HG03108 (cell line): Measurements from ENCODE around the gene RADIL.
A peak's percentile ranks its signal among the peaks of the same experiment; 100 is the strongest.
"Not testable (repeated sequence)": the region's sequence is repeated elsewhere in the genome, so short reads cannot be mapped to it uniquely, and the experiment has no call there.

Experiments
- ATAC-seq: cut with Tn5 transposase; IDR thresholded peaks from one replicate; pipeline ENCODE4 v1.9.1; 2021; ENCODE audit warnings: moderate library complexity; ENCODE audit not compliant: unreplicated experiment

The RADIL gene

GRCh38 chr7:4883372-4884144, at the start of gene RADIL:
TSS of gene RADIL (minus strand) at chr7:4883716. CDS start at chr7:4878139, 5,577 bp downstream.
- ATAC-seq, result peak; percentile 71

- ATAC-seq, result no peak
These were observed 48.4 kb upstream of the RADIL start for GRCh38 chr7:4931943-4932342.

- no peak for ATAC-seq
These were observed 45.5 kb upstream of the RADIL start for GRCh38 chr7:4929005-4929404.

- ATAC-seq, result no peak
These were observed 44.9 kb upstream of the RADIL start for GRCh38 chr7:4928445-4928844.

- ATAC-seq, result no peak
These were observed 36.7 kb upstream of the RADIL start for GRCh38 chr7:4919969-4920766.

- no peak for ATAC-seq
These were observed 32.6 kb upstream of the RADIL start for GRCh38 chr7:4916113-4916512.

- ATAC-seq, result no peak
These were observed 27.8 kb upstream of the RADIL start for GRCh38 chr7:4911111-4911828.

GRCh38 chr7:4906682-4907081, 23.2 kb upstream of the RADIL start:
- ATAC-seq, result no peak

- ATAC-seq, result no peak
These were observed 21.7 kb upstream of the RADIL start for GRCh38 chr7:4905171-4905570.

- ATAC-seq, result no peak
These were observed 20.8 kb upstream of the RADIL start for GRCh38 chr7:4904346-4904745.

- ATAC-seq, result no peak
These were observed 12.2 kb upstream of the RADIL start for GRCh38 chr7:4895766-4896165.

GRCh38 chr7:4894482-4894881, 11.0 kb upstream of the RADIL start:
- no peak for ATAC-seq

GRCh38 chr7:4893929-4894475, 10.5 kb upstream of the RADIL start:
- no peak for ATAC-seq

GRCh38 chr7:4893188-4893587, 9.7 kb upstream of the RADIL start:
- not testable (repeated sequence) for ATAC-seq

- ATAC-seq, result not testable (repeated sequence)
These were observed 8.0 kb upstream of the RADIL start for GRCh38 chr7:4891522-4891921.

- no peak for ATAC-seq
These were observed 6.2 kb upstream of the RADIL start for GRCh38 chr7:4889682-4890081.

GRCh38 chr7:4888161-4888560, 4.6 kb upstream of the RADIL start:
- no peak for ATAC-seq

- ATAC-seq, result no peak
These were observed 3.2 kb upstream of the RADIL start for GRCh38 chr7:4886671-4887070.

- no peak for ATAC-seq
These were observed 1.8 kb upstream of the RADIL start for GRCh38 chr7:4885317-4885807.

- ATAC-seq, result no peak
These were observed 648 bp upstream of the RADIL start for GRCh38 chr7:4884164-4884563.

- ATAC-seq, result no peak
These were observed 514 bp downstream of the RADIL start for GRCh38 chr7:4883033-4883371.
